ENCODE measurements around the gene TIMM21. TPM values are rescaled to one million over a fixed set of nuclear protein-coding genes. Genes with fewer than 3 reads are reported as not detected.

The TIMM21 gene
- polyA plus RNA-seq (2012; ENCODE audit: low read depth, missing spikeins), result 32.5 TPM

DNA sequence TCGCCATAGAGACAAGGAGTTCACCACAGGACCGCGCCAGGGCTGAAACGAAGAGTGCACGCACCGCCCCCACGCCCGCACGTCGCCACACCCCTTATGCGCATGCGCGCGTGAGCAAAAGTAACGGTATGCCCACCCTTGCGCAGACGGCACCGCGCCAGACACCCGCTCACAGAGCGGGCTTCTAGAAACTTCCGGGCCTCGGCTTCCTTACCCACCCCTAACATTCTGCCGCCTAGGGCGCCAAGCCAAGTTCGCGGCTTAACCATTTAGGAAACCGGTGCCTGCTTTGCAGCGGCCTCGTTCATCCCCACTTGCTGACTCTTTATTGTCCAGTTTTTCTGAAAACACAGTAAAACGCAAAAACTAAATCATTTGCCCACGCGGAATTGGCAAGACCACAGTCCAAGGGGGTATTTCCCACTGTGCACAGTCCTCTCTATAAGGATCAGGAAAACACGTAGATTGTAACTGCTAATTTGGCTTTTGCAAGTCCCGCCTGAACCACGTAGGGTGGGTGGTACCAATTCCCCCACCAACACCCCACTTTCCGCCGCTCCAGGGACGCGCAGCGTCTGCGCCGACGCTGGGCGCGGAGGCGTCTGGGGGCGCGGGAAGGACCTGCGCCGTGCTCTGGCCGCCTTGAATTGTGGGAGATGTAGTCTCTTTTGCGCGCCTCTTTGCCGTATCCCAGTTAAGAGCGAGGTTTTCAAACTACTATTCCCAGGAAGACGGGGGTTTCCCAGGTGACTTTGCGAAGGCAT, at the start of gene TIMM21, which contains the start of gene FBXO15:
TSS of gene TIMM21 (plus strand) at position 745 of the 764 bp plus-strand sequence. CDS start 286 bp downstream, outside the sequence.
TSS of gene FBXO15 (minus strand) at position 56 of the 764 bp plus-strand sequence. CDS start at position 7, 49 bp downstream.
- no peak for TF ChIP-seq PAX5 (IDR thresholded peaks at IDR 0.05; ENCODE audit: insufficient read depth, low read length, severe bottlenecking)
- TF ChIP-seq POU2F2 (IDR thresholded peaks at IDR 0.05; ENCODE audit: low read depth, low read length), result peak; percentile 37; the same call in 1 of the 2 replicates
- peak; percentile 82 for TF ChIP-seq TAF1 (IDR thresholded peaks at IDR 0.05; ENCODE audit: low read depth, low read length)
- peak; percentile 78 for TF ChIP-seq POLR2A (IDR thresholded peaks at IDR 0.05; ENCODE audit: low read depth, low read length)
- peak; percentile 60 for TF ChIP-seq POLR2AphosphoS5 (IDR thresholded peaks at IDR 0.05; ENCODE audit: low read depth, low read length)
- peak; percentile 87 for DNase-seq (ENCODE audit: insufficient read length, low spot score)
- peak; percentile 100 for FAIRE-seq

DNA sequence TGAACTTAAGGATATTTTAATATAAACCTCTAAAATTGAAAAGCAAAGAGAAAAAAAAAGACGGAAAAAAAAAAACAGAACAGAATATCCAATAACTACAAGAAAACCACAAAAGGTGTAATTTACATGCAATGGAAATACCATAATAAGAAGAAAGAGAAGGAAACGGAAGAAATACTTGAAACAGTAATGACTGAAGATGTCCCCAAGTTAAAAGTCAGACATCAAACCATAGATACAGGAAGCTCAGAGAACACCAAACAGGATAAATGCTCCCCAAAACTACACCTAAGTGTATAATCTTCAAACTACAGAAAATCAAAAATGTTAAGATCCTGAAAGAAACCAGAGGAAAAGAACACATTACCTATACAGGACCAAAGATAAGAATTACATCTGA, 39.9 kb upstream of the TIMM21 start:
- TF ChIP-seq PAX5 (IDR thresholded peaks at IDR 0.05; ENCODE audit: insufficient read depth, low read length, severe bottlenecking), result no peak
- no peak for TF ChIP-seq TAF1 (IDR thresholded peaks at IDR 0.05; ENCODE audit: low read depth, low read length)
- no peak for TF ChIP-seq POLR2A (IDR thresholded peaks at IDR 0.05; ENCODE audit: low read depth, low read length)
- no peak for TF ChIP-seq POU2F2 (IDR thresholded peaks at IDR 0.05; ENCODE audit: low read depth, low read length)
- TF ChIP-seq POLR2AphosphoS5 (IDR thresholded peaks at IDR 0.05; ENCODE audit: low read depth, low read length), result no peak
- TF ChIP-seq SPI1 (IDR thresholded peaks at IDR 0.05; ENCODE audit: low read depth, low read length), result no peak
- DNase-seq (ENCODE audit: insufficient read length, low spot score) (no peak), FAIRE-seq (no peak)

DNA sequence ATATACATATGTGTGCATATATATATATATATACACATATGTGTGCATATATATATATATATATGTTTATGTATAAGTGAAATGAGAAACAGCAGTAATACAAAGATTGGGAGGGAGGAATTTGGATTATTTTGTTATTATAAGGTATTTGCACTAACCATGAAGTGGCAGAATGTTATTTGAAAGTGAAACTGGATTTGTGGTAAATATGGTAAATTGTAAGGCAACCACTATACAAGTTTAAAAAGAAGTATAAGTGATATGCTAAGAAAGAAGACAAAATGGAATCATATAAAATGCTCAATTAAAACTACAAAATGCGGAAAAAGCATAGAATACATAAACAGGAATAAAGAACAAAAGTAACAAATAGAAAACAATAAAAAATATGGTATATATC, 38.2 kb upstream of the TIMM21 start:
- no peak for TF ChIP-seq TAF1 (IDR thresholded peaks at IDR 0.05; ENCODE audit: low read depth, low read length)
- no peak for FAIRE-seq
- DNase-seq (ENCODE audit: insufficient read length, low spot score), result no peak

DNA sequence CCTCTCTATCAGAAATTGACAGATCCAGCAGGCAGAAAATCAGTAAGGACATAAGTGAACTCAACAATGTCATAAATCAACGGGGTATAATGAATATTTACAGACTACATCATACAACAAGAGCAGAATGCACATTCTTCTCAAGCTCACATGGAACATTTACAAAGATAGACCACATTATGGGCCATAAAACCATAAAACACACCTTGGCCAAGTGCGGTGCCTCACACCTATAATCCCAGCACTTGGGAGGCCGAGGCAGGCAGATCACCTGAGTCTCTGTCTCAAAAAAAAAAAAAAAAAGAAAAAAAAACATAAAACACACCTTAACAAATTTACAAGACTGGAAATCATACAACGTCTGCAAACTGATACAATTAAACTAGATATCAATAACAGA, 37.3 kb upstream of the TIMM21 start:
- no peak for DNase-seq (ENCODE audit: insufficient read length, low spot score)
- FAIRE-seq, result no peak
- TF ChIP-seq POLR2A (IDR thresholded peaks at IDR 0.05; ENCODE audit: low read depth, low read length) (no peak), POLR2AphosphoS5 (IDR thresholded peaks at IDR 0.05; ENCODE audit: low read depth, low read length) (no peak), POU2F2 (IDR thresholded peaks at IDR 0.05; ENCODE audit: low read depth, low read length) (no peak), PAX5 (IDR thresholded peaks at IDR 0.05; ENCODE audit: insufficient read depth, low read length, severe bottlenecking) (no peak), TAF1 (IDR thresholded peaks at IDR 0.05; ENCODE audit: low read depth, low read length) (no peak), SPI1 (IDR thresholded peaks at IDR 0.05; ENCODE audit: low read depth, low read length) (no peak)

DNA sequence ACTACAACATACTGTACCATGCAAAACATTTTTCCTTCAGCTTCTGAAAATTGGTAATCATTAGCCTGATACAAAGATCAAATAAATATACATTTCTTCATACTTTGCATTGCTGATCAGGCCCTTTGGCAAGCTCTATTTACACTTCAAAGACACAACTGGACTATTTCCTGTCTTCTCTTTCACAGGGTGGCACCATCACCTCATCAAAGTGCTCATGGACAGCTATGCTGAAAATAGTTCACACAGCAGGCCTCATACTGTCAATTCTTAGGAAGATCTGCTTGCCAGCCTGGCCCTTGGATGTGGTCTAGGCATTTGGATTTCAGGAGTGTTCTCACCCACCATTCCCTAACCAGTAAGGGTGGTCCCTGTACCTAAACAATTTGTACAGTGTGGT, 34.6 kb upstream of the TIMM21 start:
- no peak for TF ChIP-seq POLR2AphosphoS5 (IDR thresholded peaks at IDR 0.05; ENCODE audit: low read depth, low read length)
- TF ChIP-seq PAX5 (IDR thresholded peaks at IDR 0.05; ENCODE audit: insufficient read depth, low read length, severe bottlenecking), result no peak
- no peak for TF ChIP-seq POLR2A (IDR thresholded peaks at IDR 0.05; ENCODE audit: low read depth, low read length)
- no peak for TF ChIP-seq SPI1 (IDR thresholded peaks at IDR 0.05; ENCODE audit: low read depth, low read length)
- TF ChIP-seq TAF1 (IDR thresholded peaks at IDR 0.05; ENCODE audit: low read depth, low read length), result no peak
- FAIRE-seq (no peak), DNase-seq (ENCODE audit: insufficient read length, low spot score) (no peak)

DNA sequence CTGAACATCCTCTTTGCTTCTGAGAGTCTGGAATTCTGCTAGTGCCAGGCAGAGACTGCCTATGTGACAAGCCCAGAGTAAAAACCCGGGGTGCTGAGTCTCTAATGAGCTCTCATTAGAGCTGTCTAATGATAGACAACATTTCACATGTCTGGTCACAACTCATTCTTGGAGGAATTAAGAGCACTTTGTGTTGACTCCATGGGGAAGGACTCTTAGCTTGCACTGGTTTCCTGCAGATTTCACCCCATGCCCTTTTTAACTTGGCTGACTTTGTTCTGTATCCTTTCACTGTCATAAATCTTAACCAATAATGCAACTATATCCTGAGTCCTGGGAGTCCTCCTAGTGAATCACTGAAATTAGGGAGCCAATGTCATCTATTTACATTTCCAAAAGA, 34.2 kb upstream of the TIMM21 start:
- no peak for TF ChIP-seq POU2F2 (IDR thresholded peaks at IDR 0.05; ENCODE audit: low read depth, low read length)
- no peak for TF ChIP-seq SPI1 (IDR thresholded peaks at IDR 0.05; ENCODE audit: low read depth, low read length)
- TF ChIP-seq POLR2A (IDR thresholded peaks at IDR 0.05; ENCODE audit: low read depth, low read length), result no peak
- TF ChIP-seq TAF1 (IDR thresholded peaks at IDR 0.05; ENCODE audit: low read depth, low read length), result no peak
- TF ChIP-seq PAX5 (IDR thresholded peaks at IDR 0.05; ENCODE audit: insufficient read depth, low read length, severe bottlenecking), result no peak
- no peak for TF ChIP-seq POLR2AphosphoS5 (IDR thresholded peaks at IDR 0.05; ENCODE audit: low read depth, low read length)

DNA sequence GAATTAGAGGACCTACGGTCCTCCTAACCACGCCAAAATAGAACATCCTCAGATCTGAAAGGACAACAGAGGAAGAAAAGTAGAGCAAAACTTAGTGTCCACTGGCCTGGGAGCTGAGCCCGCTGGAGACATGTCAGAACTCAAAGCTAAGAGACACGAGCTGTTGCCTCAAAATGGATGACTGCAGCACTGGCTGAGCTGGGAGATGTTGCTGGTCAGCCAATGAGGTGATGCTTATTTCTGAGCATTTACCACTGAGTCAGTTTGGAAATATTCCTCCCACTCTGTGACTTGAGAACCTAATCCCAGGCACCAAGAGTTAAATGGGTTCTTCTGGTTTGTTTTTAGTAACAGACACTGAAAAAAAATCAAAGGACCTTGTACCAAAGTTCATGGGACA, 33.3 kb upstream of the TIMM21 start:
- DNase-seq (ENCODE audit: insufficient read length, low spot score) (no peak), FAIRE-seq (no peak)
- TF ChIP-seq POU2F2 (IDR thresholded peaks at IDR 0.05; ENCODE audit: low read depth, low read length) (no peak), PAX5 (IDR thresholded peaks at IDR 0.05; ENCODE audit: insufficient read depth, low read length, severe bottlenecking) (no peak), POLR2AphosphoS5 (IDR thresholded peaks at IDR 0.05; ENCODE audit: low read depth, low read length) (no peak)

More for the DNA sequence above, 34.2 kb upstream of the TIMM21 start:
- DNase-seq (ENCODE audit: insufficient read length, low spot score) (no peak), FAIRE-seq (no peak)

- no peak for DNase-seq (ENCODE audit: insufficient read length, low spot score)
- peak; percentile 5 for FAIRE-seq
- TF ChIP-seq POLR2AphosphoS5 (IDR thresholded peaks at IDR 0.05; ENCODE audit: low read depth, low read length) (no peak), POLR2A (IDR thresholded peaks at IDR 0.05; ENCODE audit: low read depth, low read length) (no peak), SPI1 (IDR thresholded peaks at IDR 0.05; ENCODE audit: low read depth, low read length) (no peak), POU2F2 (IDR thresholded peaks at IDR 0.05; ENCODE audit: low read depth, low read length) (no peak), TAF1 (IDR thresholded peaks at IDR 0.05; ENCODE audit: low read depth, low read length) (no peak), PAX5 (IDR thresholded peaks at IDR 0.05; ENCODE audit: insufficient read depth, low read length, severe bottlenecking) (no peak)
These were observed 31.4 kb upstream of the TIMM21 start for GRCh38 chr18:74116633-74117554.

DNA sequence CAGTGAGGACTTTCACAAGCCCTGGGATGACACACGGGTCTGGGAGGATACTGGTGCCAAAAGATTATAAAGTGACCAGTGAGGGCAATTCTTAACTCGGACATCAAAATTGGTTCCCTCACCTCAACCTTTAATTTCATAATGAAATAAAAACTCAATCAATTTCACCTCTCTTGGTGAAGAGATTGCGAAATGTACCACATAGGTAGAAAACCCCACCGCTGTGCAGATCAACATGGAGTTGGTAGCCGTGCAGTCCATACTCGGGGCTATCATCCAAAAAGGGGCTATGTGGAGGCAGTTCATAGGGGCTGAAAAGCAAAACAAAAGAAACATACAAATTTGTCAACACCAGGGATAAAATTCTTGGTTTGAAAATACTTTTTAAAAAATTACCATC, 25.1 kb upstream of the TIMM21 start:
- TF ChIP-seq PAX5 (IDR thresholded peaks at IDR 0.05; ENCODE audit: insufficient read depth, low read length, severe bottlenecking) (no peak), POLR2A (IDR thresholded peaks at IDR 0.05; ENCODE audit: low read depth, low read length) (no peak), TAF1 (IDR thresholded peaks at IDR 0.05; ENCODE audit: low read depth, low read length) (no peak), POLR2AphosphoS5 (IDR thresholded peaks at IDR 0.05; ENCODE audit: low read depth, low read length) (no peak), SPI1 (IDR thresholded peaks at IDR 0.05; ENCODE audit: low read depth, low read length) (no peak), POU2F2 (IDR thresholded peaks at IDR 0.05; ENCODE audit: low read depth, low read length) (no peak)
- no peak for FAIRE-seq

More for the DNA sequence above, 25.1 kb upstream of the TIMM21 start:
- DNase-seq (ENCODE audit: insufficient read length, low spot score), result no peak

All from GM12891 (cell line).